HG02678 (cell line): ENCODE results near the gene C1QL1.

Experiments used
- ATAC-seq: cut with Tn5 transposase; IDR thresholded peaks from one replicate; pipeline ENCODE4 v1.9.1; 2021; ENCODE audit warnings: mild to moderate bottlenecking, moderate library complexity; ENCODE audit not compliant: unreplicated experiment

The C1QL1 gene

GRCh38 chr17:44915862-44916780, 52.0 kb downstream of the C1QL1 start:
- no peak for ATAC-seq

- no peak for ATAC-seq
These were observed 52.8 kb downstream of the C1QL1 start, which contains the start of gene GFAP for GRCh38 chr17:44915321-44915726. TSS of gene GFAP (minus strand) at chr17:44915500. CDS start at chr17:44915486, 14 bp downstream.

- no peak for ATAC-seq
These were observed 53.3 kb downstream of the C1QL1 start for GRCh38 chr17:44914698-44915271.

- no peak for ATAC-seq
These were observed 54.0 kb downstream of the C1QL1 start for GRCh38 chr17:44914148-44914547.

- ATAC-seq: no peak
These were observed 54.4 kb downstream of the C1QL1 start for GRCh38 chr17:44913676-44914075.

- no peak for ATAC-seq
These were observed 55.1 kb downstream of the C1QL1 start for GRCh38 chr17:44912763-44913544.

GRCh38 chr17:44911133-44912001, 56.7 kb downstream of the C1QL1 start:
- ATAC-seq: no peak

GRCh38 chr17:44910231-44911106, 57.6 kb downstream of the C1QL1 start:
- ATAC-seq: no peak
